HepG2 (cell line): ENCODE results near the gene PLB1. TPM values are rescaled to one million over a fixed set of nuclear protein-coding genes. Genes with fewer than 3 reads are reported as not detected.

Source experiments
- BCL3 ChIP-seq: sonication (generic); formaldehyde crosslinking; IDR thresholded peaks from 2 replicates; pipeline ENCODE4 v1.5.1; 2020; ENCODE audit warnings: mild to moderate bottlenecking, missing genetic modification reagents, moderate library complexity
- BHLHE40 ChIP-seq: IDR thresholded peaks from 2 replicates; pipeline ENCODE4 v1.6.1; 2011; ENCODE audit warnings: low read length, improper control_type of control experiment
- FOSL2 ChIP-seq: sonication (generic); formaldehyde crosslinking; IDR thresholded peaks from 2 replicates; pipeline ENCODE4 v1.4.0; 2020; ENCODE audit warnings: missing genetic modification reagents
- HES4 ChIP-seq: sonication (generic); formaldehyde crosslinking; IDR thresholded peaks from 2 replicates; pipeline ENCODE4 v1.9.0; 2021; ENCODE audit warnings: mild to moderate bottlenecking, missing genetic modification reagents, borderline replicate concordance
- HOMEZ ChIP-seq: IDR thresholded peaks from 2 replicates; pipeline ENCODE4 v1.6.1; 2016; ENCODE audit warnings: low read depth
- MAF1 ChIP-seq: sonication (generic); formaldehyde crosslinking; IDR thresholded peaks from 2 replicates; pipeline ENCODE4 v1.5.0; 2020; ENCODE audit warnings: missing genetic modification reagents, borderline replicate concordance
- NR2F6 ChIP-seq, 2 experiments: IDR thresholded peaks; 2 replicates each; pipeline ENCODE4 v1.6.1; 2016; ENCODE audit warnings: antibody characterized with exemption in 1 of 2, mild to moderate bottlenecking in 1 of 2
- POLR2AphosphoS2 ChIP-seq: IDR thresholded peaks from 2 replicates; pipeline ENCODE4 v1.6.1; 2011; ENCODE audit warnings: low read depth, low read length, improper control_type of control experiment
- RNF219 ChIP-seq: sonication (generic); formaldehyde crosslinking; IDR thresholded peaks from 2 replicates; pipeline ENCODE4 v1.5.0; 2020; ENCODE audit warnings: mild to moderate bottlenecking, missing genetic modification reagents
- SKI ChIP-seq: fragments of 450-650 bp; IDR thresholded peaks from one replicate; pipeline ENCODE4 v1.6.1; 2018; ENCODE audit warnings: mild to moderate bottlenecking; ENCODE audit not compliant: partially characterized antibody
- ZBTB34 ChIP-seq: sonication (generic); formaldehyde crosslinking; IDR thresholded peaks from 2 replicates; pipeline ENCODE4 v1.8.0; 2022; ENCODE audit warnings: mild to moderate bottlenecking, missing genetic modification reagents
- ZEB1 ChIP-seq: IDR thresholded peaks from 2 replicates; pipeline ENCODE4 v1.6.1; 2012; ENCODE audit warnings: mild to moderate bottlenecking, low read depth, inconsistent platforms; ENCODE audit not compliant: insufficient replicate concordance
- ZFP36L1 ChIP-seq: sonication (generic); formaldehyde crosslinking; IDR thresholded peaks from 2 replicates; pipeline ENCODE4 v1.8.0; 2022; ENCODE audit warnings: mild to moderate bottlenecking, missing genetic modification reagents, moderate library complexity
- ZNF646 ChIP-seq: sonication (generic); formaldehyde crosslinking; IDR thresholded peaks from 2 replicates; pipeline ENCODE4 v1.9.0; 2021; ENCODE audit warnings: mild to moderate bottlenecking, missing genetic modification reagents
- ZNF781 ChIP-seq: sonication (generic); formaldehyde crosslinking; IDR thresholded peaks from 2 replicates; pipeline ENCODE4 v1.5.1; 2020; ENCODE audit warnings: borderline replicate concordance, mild to moderate bottlenecking, missing genetic modification reagents; ENCODE audit errors: not compliant biosample characterization
- polyA plus RNA-seq, 8 experiments: library from polyadenylated mRNA; depleted of rRNA in 3 of 8; stranded (reverse) in 7 of 8; unstranded in 1 of 8; fragments of >200 nt; fragmentation: Illumina TruSeq in 4 of 8; extraction: Trizol in 4 of 8; gene quantifications; 2 replicates each; pipeline versions ENCODE4 v1.2.1 to v1.2.3, GENCODE V29; 2011 to 2016; ENCODE audit warnings: low read depth in 4 of 8, missing spikeins in 1 of 8, mixed read lengths in 1 of 8; ENCODE audit not compliant: insufficient read depth in 1 of 8
- total RNA-seq, 5 experiments: library from RNA; depleted of rRNA; stranded (reverse); fragments of >200 nt; fragmentation: Illumina TruSeq; extraction: Trizol; gene quantifications; 2 replicates each; pipeline ENCODE4 v1.2.3, GENCODE V29; 2016; ENCODE audit warnings: low read depth in 1 of 5

Gene PLB1
- total and polyA plus RNA-seq, 2 of the 13 experiments (the other 11 are each of a cell fraction or from before 2014, with no cell fraction given): 0.20 to 1.8 TPM

GRCh38 chr2:28618221-28619141 lies 122.6 kb downstream of the PLB1 start (continued):
- no peak for TF ChIP-seq ZNF646
- TF ChIP-seq ZEB1: no peak
- no peak for TF ChIP-seq HOMEZ (CRISPR knock-in tag)
- TF ChIP-seq BCL3 (CRISPR knock-in tag): no peak
- no peak for TF ChIP-seq HES4 (CRISPR knock-in tag)
- no peak for TF ChIP-seq SKI
- TF ChIP-seq NR2F6 (IDR thresholded peaks at IDR 0.05): no peak
- no peak for TF ChIP-seq NR2F6 (CRISPR knock-in tag; IDR thresholded peaks at IDR 0.05)
- TF ChIP-seq FOSL2 (CRISPR knock-in tag): no peak; the same call in 1 of the 2 replicates
- TF ChIP-seq POLR2AphosphoS2: no peak
- TF ChIP-seq BHLHE40: no peak
- no peak for TF ChIP-seq MAF1
- no peak for TF ChIP-seq ZNF781 (CRISPR knock-in tag)
- no peak for TF ChIP-seq ZBTB34 (CRISPR knock-in tag)
- no peak for TF ChIP-seq ZFP36L1 (CRISPR knock-in tag)
- TF ChIP-seq RNF219: no peak
